HTERT RPE-1 (cell line): Measurements from ENCODE around the gene HOMER3.
"Not testable (repeated sequence)": the region's sequence is repeated elsewhere in the genome, so short reads cannot be mapped to it uniquely, and the experiment has no call there.

ENCODE experiments used
- in situ Hi-C: fragments of 300-500 bp; cut with MboI; formaldehyde crosslinking; loops from 4 replicates; pipeline ENCODE4 v1.14.3; 2020; ENCODE audit warnings: low sequenced_read_pairs

HOMER3 gene

GRCh38 chr19:18903156-18904037 is 37.6 kb downstream of the HOMER3 start:
- in situ Hi-C loops: no loop called here

- in situ Hi-C loops: not testable (repeated sequence)
Observed at GRCh38 chr19:18902519-18902918, 38.5 kb downstream of the HOMER3 start.

DNA sequence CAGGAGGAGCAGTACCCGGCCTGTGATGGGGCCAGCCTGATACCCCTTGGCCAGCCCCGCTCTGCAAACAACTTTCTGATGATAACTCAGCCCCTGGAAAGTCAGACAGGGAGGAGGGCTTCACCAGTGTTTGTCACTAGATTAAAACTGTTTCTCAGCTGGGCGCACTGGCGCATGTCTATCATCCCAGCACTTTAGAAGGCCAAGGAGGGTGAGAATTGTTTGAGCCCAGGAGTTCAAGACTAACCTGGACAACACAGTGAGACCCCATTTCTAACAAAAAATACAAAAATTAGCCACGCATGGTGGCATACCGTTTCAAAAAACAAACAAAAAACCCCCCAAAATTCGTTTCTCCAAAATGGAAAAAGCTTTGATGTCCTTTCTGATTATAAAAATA is 39.5 kb downstream of the HOMER3 start:
- in situ Hi-C loops: no loop called here

GRCh38 chr19:18900700-18901481 is 40.1 kb downstream of the HOMER3 start:
- in situ Hi-C loops: no loop called here

DNA sequence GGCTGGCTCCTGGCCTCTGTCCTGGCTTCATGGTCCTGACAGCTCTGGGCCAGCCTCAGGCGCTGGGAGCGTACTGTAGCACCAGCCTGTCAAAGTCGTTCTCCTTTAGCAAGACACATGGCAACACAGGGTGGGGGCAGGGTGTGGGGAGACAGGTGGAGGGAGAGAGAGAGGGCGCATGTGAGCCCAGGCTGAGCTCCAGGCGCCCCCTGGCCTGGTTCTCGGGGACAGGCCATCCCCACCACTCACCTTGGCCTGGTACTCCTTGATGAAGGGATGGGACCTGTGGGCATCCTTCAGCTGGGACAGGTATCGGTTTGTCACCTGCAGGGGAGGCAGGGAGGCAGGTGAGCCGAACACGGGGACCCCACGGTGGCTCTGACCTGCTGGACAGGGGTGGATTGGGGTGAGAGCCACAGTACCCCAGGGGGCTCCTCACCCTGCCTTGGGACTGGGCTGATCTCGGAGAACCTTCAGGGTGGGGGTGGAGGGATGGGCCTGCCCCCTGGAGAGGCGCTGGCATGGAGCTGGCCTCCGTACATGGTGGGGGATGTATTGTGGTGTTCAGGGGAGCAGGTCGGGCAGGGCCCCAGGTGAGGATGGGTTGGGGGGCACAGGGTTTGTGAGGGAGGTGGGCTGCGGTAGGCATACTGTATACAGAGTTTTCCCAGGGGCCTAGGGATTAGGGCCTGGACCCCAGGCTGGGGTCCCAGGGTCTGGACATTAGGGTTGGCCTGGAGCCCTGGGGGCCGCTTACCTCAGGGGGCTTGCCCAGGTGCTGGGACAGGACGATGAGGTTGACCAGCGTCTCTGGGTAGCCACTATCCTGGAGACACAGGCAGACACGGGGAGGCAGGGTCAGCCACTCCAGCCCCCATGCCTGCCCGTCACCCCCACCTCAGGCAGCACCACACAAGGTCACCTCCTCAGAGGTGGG is 41.1 kb downstream of the HOMER3 start:
- in situ Hi-C loops: no loop called here

DNA sequence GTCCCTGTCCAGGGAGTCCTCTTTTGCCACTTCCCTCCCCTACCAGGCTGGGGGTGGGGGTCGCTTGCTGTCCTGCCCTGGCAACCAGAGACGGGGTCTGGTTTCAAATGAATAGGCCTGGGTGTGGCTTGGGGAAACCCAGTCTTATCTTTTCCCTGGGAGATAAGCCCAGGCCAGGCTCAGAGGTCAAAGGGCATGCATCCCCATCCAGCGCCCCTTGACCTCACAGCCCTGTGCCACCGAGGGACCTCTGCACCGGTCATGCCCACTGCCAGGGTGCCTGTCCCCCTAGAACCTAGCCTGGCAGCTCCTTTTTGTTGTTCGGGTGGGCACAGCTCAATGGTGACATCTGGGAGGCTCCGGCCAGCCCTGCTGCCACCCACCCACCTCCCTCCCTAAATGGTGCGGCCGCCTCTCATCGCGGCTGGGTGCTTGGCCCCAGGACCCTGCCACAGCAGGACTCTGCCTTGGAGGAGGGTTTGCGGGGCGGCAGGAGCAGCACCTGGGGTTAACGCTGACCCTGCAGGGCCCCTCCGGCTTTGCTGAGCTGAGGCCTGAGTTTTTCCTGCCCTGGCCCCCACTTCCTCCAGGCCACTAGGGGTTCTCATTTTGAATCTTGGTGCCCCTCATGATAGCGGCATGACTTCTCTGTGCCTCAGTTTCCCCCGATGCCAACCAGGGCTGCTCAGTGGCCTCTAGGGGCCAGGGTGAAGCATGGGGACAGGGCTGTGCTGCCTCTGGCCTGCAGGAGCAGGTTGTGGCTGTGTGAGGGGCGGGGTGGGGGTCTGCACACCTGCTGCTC is 42.2 kb downstream of the HOMER3 start:
- in situ Hi-C loops: no loop called here

DNA sequence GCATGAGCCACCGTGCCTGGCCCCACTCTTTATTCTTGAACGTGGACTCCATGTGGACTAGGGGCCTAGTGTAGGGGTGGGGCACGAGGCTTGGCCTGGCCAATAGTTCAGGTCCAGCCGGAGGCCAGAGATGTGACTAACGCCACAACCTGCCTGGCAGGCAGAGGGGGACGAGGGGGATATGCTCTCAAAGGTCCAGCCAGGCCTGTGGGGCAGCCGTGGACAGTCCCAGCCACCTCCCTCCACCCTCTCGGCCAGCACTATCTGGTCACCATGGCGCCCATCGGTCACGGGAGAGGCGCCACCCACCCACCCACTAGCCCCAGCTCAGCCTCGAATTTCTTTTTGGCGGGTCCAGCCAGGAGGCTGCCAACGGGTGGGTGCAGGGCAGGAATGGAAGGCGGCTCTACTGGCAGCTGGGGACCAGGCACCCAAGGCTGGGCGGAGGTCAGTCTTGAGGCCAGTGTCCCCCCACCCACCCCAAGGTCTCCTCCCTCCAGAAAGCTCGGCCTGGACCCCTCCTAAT is 42.9 kb downstream of the HOMER3 start:
- in situ Hi-C loops: no loop called here

DNA sequence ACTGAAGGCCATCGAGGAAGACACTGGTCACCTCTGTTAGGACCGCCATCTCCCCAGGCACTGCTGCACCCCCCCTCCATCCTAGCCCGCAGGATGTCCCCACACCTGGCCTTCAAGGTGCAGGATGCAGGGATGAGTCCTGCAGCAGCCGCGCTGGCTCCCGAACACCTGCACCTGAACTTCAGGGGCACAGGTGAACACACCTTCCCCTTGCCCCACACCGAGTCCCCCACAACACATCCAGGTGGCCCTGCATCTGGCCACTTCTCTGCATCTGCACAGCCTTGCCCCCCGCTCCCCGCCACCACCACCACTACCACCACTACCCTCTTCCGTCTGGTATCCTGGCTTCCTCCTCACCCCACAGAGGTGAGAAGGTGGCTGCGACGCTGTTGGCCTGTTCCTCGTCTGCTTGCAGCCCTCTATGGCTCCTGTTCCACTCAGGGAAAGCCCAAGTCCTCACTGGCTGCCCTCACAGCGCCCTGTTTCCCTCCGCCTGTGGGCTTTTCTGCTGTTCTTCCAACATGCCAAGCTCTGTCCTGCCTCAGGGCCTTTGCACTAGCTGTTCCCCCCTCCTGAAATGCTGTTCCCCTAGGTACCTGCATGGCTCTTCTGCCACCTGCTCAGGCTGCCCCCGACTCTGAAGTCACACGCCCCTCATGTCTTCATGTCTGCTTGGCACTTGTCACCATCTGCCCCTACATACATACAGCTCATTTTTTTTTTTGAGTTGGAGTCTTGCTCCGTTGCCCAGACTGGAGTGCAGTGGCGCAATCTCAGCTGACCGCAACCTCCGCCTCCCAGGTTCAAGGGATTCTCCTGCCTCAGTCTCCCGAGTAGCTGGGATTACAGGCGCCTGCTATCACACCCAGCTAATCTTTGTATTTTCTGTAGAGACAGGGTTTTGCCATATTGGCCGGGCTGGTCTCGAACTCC is 43.7 kb downstream of the HOMER3 start:
- in situ Hi-C loops: no loop called here

DNA sequence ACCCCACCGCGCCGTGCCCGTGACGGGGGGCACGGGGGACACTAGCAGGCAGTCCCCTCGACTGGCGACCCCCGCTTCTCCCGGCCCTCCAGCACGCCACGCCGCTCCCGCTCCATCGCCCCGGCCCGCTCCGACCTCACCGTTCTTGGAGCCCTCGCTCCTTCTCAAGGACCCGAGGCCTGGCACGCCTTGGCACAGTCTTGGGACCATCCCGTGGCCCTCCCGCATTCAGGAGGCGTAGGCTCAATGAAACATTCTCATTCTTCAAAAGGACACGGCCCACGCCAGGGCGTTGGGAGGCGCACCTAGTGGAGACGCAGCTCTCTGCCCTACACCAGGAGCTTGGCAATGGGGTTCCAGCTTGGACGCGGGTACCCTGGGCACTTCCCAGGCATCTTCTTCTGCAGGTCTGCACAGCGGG is 44.6 kb downstream of the HOMER3 start:
- in situ Hi-C loops: no loop called here

GRCh38 chr19:18895824-18896341 is 45.1 kb downstream of the HOMER3 start, which contains the start of gene CERS1:
TSS of gene CERS1 (minus strand) at chr19:18896158. CDS start at chr19:18896072, 86 bp downstream.
- in situ Hi-C loops: no loop called here

DNA sequence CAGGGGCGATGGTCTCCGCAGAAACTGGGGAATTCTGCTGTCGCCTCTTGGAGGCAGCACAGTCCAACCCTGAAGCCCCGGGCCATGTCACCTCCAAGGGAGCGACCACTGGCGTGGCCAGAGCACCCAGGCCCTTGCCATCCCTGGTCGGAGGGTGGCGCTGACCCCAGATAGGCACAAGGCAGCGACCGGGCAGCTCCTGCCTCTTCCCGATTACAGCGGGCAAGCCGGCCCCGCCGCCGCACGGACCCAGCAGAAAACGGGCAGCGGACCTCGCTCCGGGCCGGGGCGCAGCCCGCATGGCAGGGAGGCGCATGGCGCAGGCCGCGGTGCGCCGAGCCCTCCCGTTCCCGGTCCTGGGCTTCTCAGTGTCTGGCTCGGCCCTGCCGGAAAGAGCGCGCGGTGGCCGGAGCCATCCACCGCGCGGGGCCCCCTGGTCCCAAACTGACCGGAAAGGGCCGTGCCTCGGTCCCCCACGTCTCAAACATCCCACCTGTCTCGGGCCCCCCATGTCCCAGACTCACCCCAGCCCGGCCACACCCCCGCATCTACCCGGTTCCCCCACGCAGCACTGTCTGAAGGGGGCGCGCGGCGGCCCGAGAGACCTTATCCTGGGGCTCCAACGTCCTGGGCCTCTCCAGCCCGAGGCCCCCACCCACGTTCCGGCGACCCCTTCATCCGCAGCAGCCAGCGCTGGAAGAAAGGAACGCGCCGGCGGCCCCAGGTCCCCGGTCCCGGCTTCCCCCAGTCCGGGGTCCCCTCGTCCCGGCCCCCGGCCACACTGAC is 45.8 kb downstream of the HOMER3 start:
- in situ Hi-C loops: no loop called here

- in situ Hi-C loops: no loop called here
Observed at GRCh38 chr19:18894254-18895037, 46.6 kb downstream of the HOMER3 start.

DNA sequence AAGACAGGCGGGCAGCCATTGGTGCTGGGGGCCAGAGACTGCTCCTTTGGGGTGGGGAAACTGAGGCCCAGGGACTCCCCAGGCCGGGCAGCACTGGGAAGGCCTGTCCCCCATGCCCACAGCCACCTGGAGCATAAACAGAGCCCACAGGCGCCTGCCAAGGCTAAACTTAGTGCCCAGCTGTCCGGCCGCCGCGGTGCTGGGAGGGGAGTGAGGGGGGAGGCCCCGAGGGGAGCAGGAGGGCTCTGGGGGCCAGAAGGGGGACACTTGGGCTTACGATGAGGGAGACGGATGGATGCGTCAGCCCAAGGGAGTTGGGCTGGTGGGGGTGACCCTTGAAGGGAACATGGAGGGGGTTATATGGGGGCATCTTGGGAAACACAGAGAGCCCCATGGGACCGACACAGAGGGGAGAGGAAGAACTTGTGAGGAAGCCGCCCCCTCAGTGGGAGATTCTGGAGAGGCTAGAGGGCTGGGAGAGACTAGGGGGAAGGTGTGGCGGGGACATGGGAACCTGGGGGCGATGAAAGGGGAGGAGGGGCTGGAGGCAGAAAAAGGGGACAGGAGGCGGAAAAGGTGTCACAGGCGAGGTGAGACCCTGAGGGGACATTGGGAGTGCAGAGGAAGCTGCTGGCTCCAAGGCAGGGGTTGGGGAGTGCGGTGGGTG is 47.3 kb downstream of the HOMER3 start:
- in situ Hi-C loops: no loop called here

DNA sequence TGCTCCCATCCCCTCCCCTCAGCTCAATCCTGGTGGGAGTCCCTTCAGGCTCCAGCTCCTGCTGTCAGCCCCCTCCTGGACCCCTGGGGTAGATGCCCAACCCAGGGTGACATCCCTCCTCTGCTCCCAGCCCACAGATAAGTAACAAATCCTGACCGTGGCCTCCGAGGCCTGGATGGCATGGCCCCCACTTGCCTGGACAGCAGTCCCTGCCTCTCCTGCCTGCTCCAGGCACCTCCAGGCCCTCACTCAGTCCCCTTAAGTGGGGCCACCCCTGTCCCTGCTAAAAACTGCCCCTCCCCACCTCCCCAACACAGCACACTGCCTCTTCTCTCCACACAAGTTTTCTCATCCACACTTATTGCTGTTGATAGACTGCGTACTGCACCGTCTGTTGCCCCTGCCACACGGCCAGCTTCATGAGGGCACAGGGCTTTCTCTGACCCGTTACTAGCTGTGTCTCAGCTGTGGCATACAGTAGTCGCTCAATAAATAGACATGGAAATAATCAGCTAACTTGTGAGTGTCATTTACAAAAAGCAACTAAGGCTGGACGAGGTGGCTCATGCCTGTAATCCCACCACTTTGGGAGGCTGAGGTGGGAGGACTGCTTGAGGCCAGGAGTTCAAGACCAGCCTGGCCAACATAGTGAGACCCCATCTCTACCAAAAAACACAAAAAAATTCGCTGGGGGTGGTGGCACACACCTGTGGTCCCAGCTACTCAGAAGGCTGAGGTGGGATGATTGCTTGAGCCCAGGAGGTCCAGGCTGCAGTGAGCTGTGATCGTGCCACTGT is 50.9 kb downstream of the HOMER3 start:
- in situ Hi-C loops: no loop called here

- in situ Hi-C loops: no loop called here
Observed at GRCh38 chr19:18886972-18887371, 54.0 kb downstream of the HOMER3 start.
